Astrocyte (in vitro differentiated cells and primary cell): ENCODE data around the gene SNCG. TPM values are rescaled to one million over a fixed set of nuclear protein-coding genes. Genes with fewer than 3 reads are reported as not detected.
"Not testable (repeated sequence)": the region's sequence is repeated elsewhere in the genome, so short reads cannot be mapped to it uniquely, and the experiment has no call there.

Experiments
- DNase-seq: peaks from one replicate; pipeline ENCODE4 v3.0.0-alpha.2; 2010; ENCODE audit warnings: low read depth
- FAIRE-seq: peaks from 2 replicates; lab custom pipeline; 2011; peaks lifted over from hg19 to GRCh38; lab: Jason Lieb, UNC
- H2AFZ ChIP-seq: 2 replicates; pipeline ENCODE4 v1.6.0; 2012; ENCODE audit warnings: low read depth, low read length, inconsistent platforms
- H3K27ac ChIP-seq: 2 replicates; pipeline ENCODE4 v1.5.1; 2011; ENCODE audit warnings: low read depth, low read length, inconsistent platforms
- H3K27me3 ChIP-seq: 2 replicates; pipeline ENCODE4 v1.6.0; 2011; ENCODE audit warnings: low read length, inconsistent platforms; ENCODE audit not compliant: insufficient read depth
- H3K36me3 ChIP-seq: 2 replicates; pipeline ENCODE4 v1.5.1; 2011; ENCODE audit warnings: low read length, inconsistent platforms; ENCODE audit not compliant: insufficient read depth
- H3K4me1 ChIP-seq: 2 replicates; pipeline ENCODE4 v1.5.1; 2011; ENCODE audit warnings: low read length, inconsistent platforms; ENCODE audit not compliant: insufficient read depth
- H3K4me2 ChIP-seq: 2 replicates; pipeline ENCODE4 v1.6.0; 2012; ENCODE audit warnings: low read length, inconsistent platforms
- H3K4me3 ChIP-seq: 2 replicates; pipeline ENCODE4 v1.5.1; 2011; ENCODE audit warnings: low read depth, mild to moderate bottlenecking, low read length, inconsistent platforms; ENCODE audit not compliant: insufficient read depth
- H3K79me2 ChIP-seq: 2 replicates; pipeline ENCODE4 v1.6.0; 2012; ENCODE audit warnings: mild to moderate bottlenecking, low read length, inconsistent platforms; ENCODE audit not compliant: insufficient read depth
- H3K9ac ChIP-seq: 2 replicates; pipeline ENCODE4 v1.6.0; 2012; ENCODE audit warnings: mild to moderate bottlenecking, low read length, inconsistent platforms
- H3K9me3 ChIP-seq: 2 replicates; pipeline ENCODE4 v1.5.1; 2012; ENCODE audit warnings: low read depth, mild to moderate bottlenecking, low read length, inconsistent platforms; ENCODE audit not compliant: insufficient read depth
- H4K20me1 ChIP-seq: 2 replicates; pipeline ENCODE4 v1.6.0; 2012; ENCODE audit warnings: low read length, inconsistent platforms; ENCODE audit not compliant: insufficient read depth
- H3K27ac Mint-ChIP-seq: one replicate; pipeline ENCODE4 v1.8.0; 2021; ENCODE audit warnings: mild to moderate bottlenecking, mixed read lengths; ENCODE audit not compliant: unreplicated experiment
- H3K27me3 Mint-ChIP-seq: one replicate; pipeline ENCODE4 v1.8.0; 2021; ENCODE audit warnings: low read depth, mixed read lengths; ENCODE audit not compliant: unreplicated experiment
- H3K36me3 Mint-ChIP-seq: one replicate; pipeline ENCODE4 v1.8.0; 2021; ENCODE audit warnings: low read depth, mixed read lengths; ENCODE audit not compliant: unreplicated experiment
- H3K4me1 Mint-ChIP-seq: one replicate; pipeline ENCODE4 v1.8.0; 2021; ENCODE audit warnings: low read depth, mixed read lengths; ENCODE audit not compliant: unreplicated experiment
- H3K4me3 Mint-ChIP-seq: one replicate; pipeline ENCODE4 v1.8.0; 2021; ENCODE audit warnings: mild to moderate bottlenecking, moderate library complexity, mixed read lengths; ENCODE audit not compliant: unreplicated experiment
- H3K9me3 Mint-ChIP-seq: one replicate; pipeline ENCODE4 v1.8.0; 2021; ENCODE audit warnings: mild to moderate bottlenecking, mixed read lengths; ENCODE audit not compliant: unreplicated experiment
- CTCF ChIP-seq: IDR thresholded peaks from 2 replicates; pipeline ENCODE4 v1.5.1; 2011; ENCODE audit warnings: low read depth, mild to moderate bottlenecking, inconsistent platforms, low read length, moderate library complexity; ENCODE audit not compliant: insufficient read depth
- EZH2 ChIP-seq: IDR thresholded peaks from 2 replicates; pipeline ENCODE4 v1.6.1; 2012; ENCODE audit warnings: mild to moderate bottlenecking, low read length, inconsistent platforms; ENCODE audit not compliant: insufficient read depth
- total RNA-seq: library from RNA; stranded (reverse); gene quantifications from 2 replicates; pipeline ENCODE4 v1.2.1, GENCODE V29; 2021

The SNCG gene
- total RNA-seq, 1 donor from 2014 or later: 3.0 TPM

- no peak overlapping the region for H3K4me2 ChIP-seq
- TF ChIP-seq EZH2 (no peak), CTCF (no peak)
- H3K9ac ChIP-seq: no peak overlapping the region
- FAIRE-seq (no peak), DNase-seq (no peak)
- no peaks in the 10 kb centered on the region for H3K27me3 ChIP-seq
- H3K36me3 ChIP-seq: no peaks in the 10 kb centered on the region
- Mint-ChIP-seq H3K9me3 (no peaks in the 10 kb centered on the region), H3K27me3 (peaks cover 2% of the 10 kb centered on the region), H3K4me1 (peaks cover 11% of the 10 kb centered on the region), H3K36me3 (no peaks in the 10 kb centered on the region), H3K27ac (no peak overlapping the region), H3K4me3 (no peak overlapping the region)
- H2AFZ ChIP-seq: no peak overlapping the region
- no peaks in the 10 kb centered on the region for H3K79me2 ChIP-seq
- no peaks in the 10 kb centered on the region for H4K20me1 ChIP-seq
- H3K4me3 ChIP-seq: no peak overlapping the region
- H3K27ac ChIP-seq: no peak overlapping the region
- H3K4me1 ChIP-seq: peaks cover 2% of the 10 kb centered on the region
- no peaks in the 10 kb centered on the region for H3K9me3 ChIP-seq
Observed at GRCh38 chr10:87000491-87000890, 42.1 kb downstream of the SNCG start.

GRCh38 chr10:87007124-87007523, 48.7 kb downstream of the SNCG start:
- H3K27me3 Mint-ChIP-seq, H3K4me3 ChIP-seq, H3K4me2 ChIP-seq, H3K4me1 Mint-ChIP-seq, H3K4me1 ChIP-seq, H3K9ac ChIP-seq, H3K27ac ChIP-seq, DNase-seq, H4K20me1 ChIP-seq, H3K9me3 ChIP-seq, H3K79me2 ChIP-seq, H3K36me3 ChIP-seq, H3K27ac Mint-ChIP-seq, H3K27me3 ChIP-seq, H2AFZ ChIP-seq, H3K36me3 Mint-ChIP-seq, H3K4me3 Mint-ChIP-seq, FAIRE-seq, H3K9me3 Mint-ChIP-seq: not testable (repeated sequence)

GRCh38 chr10:87007674-87008073, 49.3 kb downstream of the SNCG start:
- not testable (repeated sequence) for H3K4me1 Mint-ChIP-seq, H3K9me3 Mint-ChIP-seq, H3K79me2 ChIP-seq, H3K4me1 ChIP-seq, H3K9me3 ChIP-seq, H3K27ac ChIP-seq, DNase-seq, H3K36me3 ChIP-seq, H3K9ac ChIP-seq, H3K4me3 Mint-ChIP-seq, H2AFZ ChIP-seq, H3K36me3 Mint-ChIP-seq, H4K20me1 ChIP-seq, H3K27ac Mint-ChIP-seq, FAIRE-seq, H3K27me3 ChIP-seq, H3K27me3 Mint-ChIP-seq, H3K4me3 ChIP-seq, H3K4me2 ChIP-seq

GRCh38 chr10:87008303-87008702, 49.9 kb downstream of the SNCG start:
- H3K9ac ChIP-seq, H3K27ac Mint-ChIP-seq, H3K36me3 ChIP-seq, H2AFZ ChIP-seq, H3K36me3 Mint-ChIP-seq, H3K4me3 ChIP-seq, H3K4me1 Mint-ChIP-seq, H3K4me2 ChIP-seq, H3K79me2 ChIP-seq, H3K9me3 ChIP-seq, H3K4me3 Mint-ChIP-seq, DNase-seq, H3K27me3 ChIP-seq, H3K9me3 Mint-ChIP-seq, H3K27ac ChIP-seq, H3K27me3 Mint-ChIP-seq, H4K20me1 ChIP-seq, H3K4me1 ChIP-seq, FAIRE-seq: not testable (repeated sequence)

DNA sequence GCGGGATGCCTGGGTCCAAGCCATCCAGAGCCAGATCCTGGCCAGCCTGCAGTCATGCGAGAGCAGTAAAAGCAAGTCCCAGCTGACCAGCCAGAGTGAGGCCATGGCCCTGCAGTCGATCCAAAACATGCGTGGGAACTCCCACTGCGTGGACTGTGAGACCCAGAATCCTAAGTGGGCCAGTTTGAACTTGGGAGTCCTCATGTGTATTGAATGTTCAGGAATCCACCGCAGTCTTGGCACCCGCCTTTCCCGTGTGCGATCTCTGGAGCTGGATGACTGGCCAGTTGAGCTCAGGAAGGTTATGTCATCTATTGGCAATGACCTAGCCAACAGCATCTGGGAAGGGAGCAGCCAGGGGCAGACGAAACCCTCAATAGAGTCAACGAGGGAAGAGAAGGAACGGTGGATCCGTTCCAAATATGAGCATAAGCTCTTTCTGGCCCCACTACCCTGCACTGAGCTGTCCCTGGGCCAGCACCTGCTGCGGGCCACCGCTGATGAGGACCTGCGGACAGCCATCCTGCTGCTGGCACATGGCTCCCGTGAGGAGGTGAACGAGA, 50.8 kb downstream of the SNCG start:
- not testable (repeated sequence) for H3K36me3 Mint-ChIP-seq, H3K4me2 ChIP-seq, H4K20me1 ChIP-seq, H3K4me3 ChIP-seq, H3K4me1 Mint-ChIP-seq, DNase-seq, H3K9me3 ChIP-seq, H2AFZ ChIP-seq, FAIRE-seq, H3K27ac Mint-ChIP-seq, H3K27me3 ChIP-seq, H3K9ac ChIP-seq, H3K36me3 ChIP-seq, H3K27me3 Mint-ChIP-seq, H3K27ac ChIP-seq, H3K4me1 ChIP-seq, H3K9me3 Mint-ChIP-seq, H3K79me2 ChIP-seq, H3K4me3 Mint-ChIP-seq
